Limb (tissue), 2 donors: ENCODE data around the gene POC1A.
A peak's percentile ranks its signal among the peaks of the same experiment; 100 is the strongest.
"Not testable (repeated sequence)": the region's sequence is repeated elsewhere in the genome, so short reads cannot be mapped to it uniquely, and the experiment has no call there.

Source experiments
- DNase-seq, 2 donors: peaks; one replicate each; pipeline ENCODE4 v3.0.0-alpha.2; 2016; ENCODE audit errors: extremely low spot score in 2 of 2

The POC1A gene

GRCh38 chr3:52153389-52154096, 680 bp downstream of the POC1A start:
- peak in 1 of 2 donors; percentile 41 for DNase-seq

- not testable (repeated sequence) for DNase-seq
Measured at GRCh38 chr3:52151991-52152390, 2.2 kb downstream of the POC1A start.

GRCh38 chr3:52150860-52151259, 3.4 kb downstream of the POC1A start:
- DNase-seq: no peak

GRCh38 chr3:52150357-52150756, 3.9 kb downstream of the POC1A start:
- DNase-seq: no peak

GRCh38 chr3:52149726-52150125, 4.5 kb downstream of the POC1A start:
- no peak for DNase-seq

- DNase-seq: no peak
Measured at GRCh38 chr3:52149021-52149420, 5.2 kb downstream of the POC1A start.

GRCh38 chr3:52147804-52148203, 6.4 kb downstream of the POC1A start:
- no peak for DNase-seq

GRCh38 chr3:52146811-52147210, 7.4 kb downstream of the POC1A start:
- no peak for DNase-seq

GRCh38 chr3:52146189-52146588, 8.0 kb downstream of the POC1A start:
- DNase-seq: no peak

GRCh38 chr3:52145736-52146110, 8.5 kb downstream of the POC1A start:
- no peak for DNase-seq

GRCh38 chr3:52144796-52145735, 9.2 kb downstream of the POC1A start:
- no peak for DNase-seq

GRCh38 chr3:52144034-52144795, 10.0 kb downstream of the POC1A start:
- DNase-seq: peak; percentile 67 to 91

GRCh38 chr3:52143616-52144015, 10.6 kb downstream of the POC1A start:
- no peak for DNase-seq

GRCh38 chr3:52143156-52143555, 11.1 kb downstream of the POC1A start:
- DNase-seq: no peak

GRCh38 chr3:52141751-52142150, 12.5 kb downstream of the POC1A start:
- DNase-seq: no peak

- DNase-seq: no peak
Measured at GRCh38 chr3:52140769-52141168, 13.5 kb downstream of the POC1A start.

GRCh38 chr3:52140000-52140399, 14.2 kb downstream of the POC1A start:
- DNase-seq: no peak

GRCh38 chr3:52137311-52137710, 16.9 kb downstream of the POC1A start:
- DNase-seq: no peak

- no peak for DNase-seq
Measured at GRCh38 chr3:52136513-52136912, 17.7 kb downstream of the POC1A start.

GRCh38 chr3:52135332-52135731, 18.9 kb downstream of the POC1A start:
- DNase-seq: no peak

- DNase-seq: no peak
Measured at GRCh38 chr3:52134761-52135160, 19.5 kb downstream of the POC1A start.

GRCh38 chr3:52132930-52133329, 21.3 kb downstream of the POC1A start:
- no peak for DNase-seq
